ENCODE results near the gene STUB1. TPM values are rescaled to one million over a fixed set of nuclear protein-coding genes. Genes with fewer than 3 reads are reported as not detected.
A peak's percentile ranks its signal among the peaks of the same experiment; 100 is the strongest.

The STUB1 gene
- total RNA-seq, 5 donors from 2014 or later (not counting 1 experiment from before 2014, with no cell fraction given) = 67.3 to 119 (median 114) TPM

GRCh38 chr16:638034-638543, 42.1 kb upstream of the STUB1 start:
- H3K36me3 Mint-ChIP-seq = no peaks in the 10 kb centered on the region
- 90% methylated on average over 11 of the region's 15 CpGs for WGBS (ENCODE audit: insufficient coverage)
- peaks cover 7 to 13% (median 13%) of the 10 kb centered on the region in 3 donors for H3K4me1 Mint-ChIP-seq
- H3K27me3 Mint-ChIP-seq = peaks cover 0 to 3% of the 10 kb centered on the region in 2 donors
- H3K4me3 Mint-ChIP-seq = peak overlapping the region; percentile 3 to 99 (median 34)
- no peak overlapping the region for H3K27ac Mint-ChIP-seq
- H3K9me3 Mint-ChIP-seq = no peaks in the 10 kb centered on the region
- Histone ChIP-seq H3K4me3 (ENCODE audit: control insufficient read depth in 1 of 2, extremely low read depth in 1 of 2, low read length in 1 of 2) (no peak overlapping the region), H3K9me3 (no peaks in the 10 kb centered on the region), H3K36me3 (ENCODE audit: control insufficient read depth in 2 of 2, extremely low read depth in 1 of 2, insufficient read depth in 1 of 2, low read length in 1 of 2) (peaks cover 5 to 9% of the 10 kb centered on the region in 2 donors), H3K4me1 (ENCODE audit: control insufficient read depth in 1 of 2, extremely low read depth in 1 of 2, insufficient read depth in 2 of 2, low read length in 2 of 2) (peaks cover 9 to 49% of the 10 kb centered on the region in 2 experiments), H3K27me3 (replicated peaks in 1 of 2; ENCODE audit: control insufficient read depth in 2 of 2, extremely low read depth in 1 of 2, insufficient read depth in 2 of 2, low read length in 1 of 2) (no peaks in the 10 kb centered on the region), H3K27ac (ENCODE audit: low read length) (no peak overlapping the region)
- CTCF ChIA-PET = no interaction called here
- no peak for ATAC-seq (replicated peaks in 1 of 4)
- POLR2A ChIA-PET = no interaction called here
- DNase-seq = no peak

GRCh38 chr16:638836-639235, 41.4 kb upstream of the STUB1 start:
- ChIA-PET POLR2A (no interaction called here), CTCF (no interaction called here)
- Histone ChIP-seq H3K27me3 (replicated peaks in 1 of 2; ENCODE audit: control insufficient read depth in 2 of 2, extremely low read depth in 1 of 2, insufficient read depth in 2 of 2, low read length in 1 of 2) (no peaks in the 10 kb centered on the region), H3K9me3 (no peaks in the 10 kb centered on the region), H3K4me1 (ENCODE audit: control insufficient read depth in 1 of 2, extremely low read depth in 1 of 2, insufficient read depth in 2 of 2, low read length in 2 of 2) (peaks cover 9 to 51% of the 10 kb centered on the region in 2 experiments), H3K36me3 (ENCODE audit: control insufficient read depth in 2 of 2, extremely low read depth in 1 of 2, insufficient read depth in 1 of 2, low read length in 1 of 2) (peaks cover 5% of the 10 kb centered on the region in 2 donors), H3K27ac (ENCODE audit: low read length) (no peak overlapping the region), H3K4me3 (ENCODE audit: control insufficient read depth in 1 of 2, extremely low read depth in 1 of 2, low read length in 1 of 2) (no peak overlapping the region)
- H3K27me3 Mint-ChIP-seq = peaks cover 0 to 3% of the 10 kb centered on the region in 2 donors
- peaks cover 8 to 17% (median 16%) of the 10 kb centered on the region in 3 donors for H3K4me1 Mint-ChIP-seq
- H3K4me3 Mint-ChIP-seq = no peak overlapping the region
- no peak for ATAC-seq (replicated peaks in 1 of 4)
- WGBS (ENCODE audit: insufficient coverage) = 98% methylated on average over 4 of the region's 9 CpGs
- DNase-seq = no peak
- no peaks in the 10 kb centered on the region for H3K9me3 Mint-ChIP-seq
- H3K36me3 Mint-ChIP-seq = no peaks in the 10 kb centered on the region
- no peak overlapping the region for H3K27ac Mint-ChIP-seq

GRCh38 chr16:640614-641013, 39.6 kb upstream of the STUB1 start:
- Mint-ChIP-seq H3K36me3 (no peaks in the 10 kb centered on the region), H3K4me1 (peaks cover 15 to 23% (median 16%) of the 10 kb centered on the region in 3 donors), H3K27ac (no peak overlapping the region), H3K4me3 (peak overlapping the region in 1 of 3 donors; percentile 57), H3K27me3 (peaks cover 0 to 3% of the 10 kb centered on the region in 2 donors), H3K9me3 (no peaks in the 10 kb centered on the region)
- no peaks in the 10 kb centered on the region for H3K9me3 ChIP-seq
- ATAC-seq (replicated peaks in 1 of 4) = no peak
- no peaks in the 10 kb centered on the region for H3K27me3 ChIP-seq (replicated peaks in 1 of 2; ENCODE audit: control insufficient read depth in 2 of 2, extremely low read depth in 1 of 2, insufficient read depth in 2 of 2, low read length in 1 of 2)
- WGBS (ENCODE audit: insufficient coverage) = 100% methylated on average over 2 of the region's 5 CpGs
- no peaks in the 10 kb centered on the region for H3K36me3 ChIP-seq (ENCODE audit: control insufficient read depth in 2 of 2, extremely low read depth in 1 of 2, insufficient read depth in 1 of 2, low read length in 1 of 2)
- H3K4me1 ChIP-seq (ENCODE audit: control insufficient read depth in 1 of 2, extremely low read depth in 1 of 2, insufficient read depth in 2 of 2, low read length in 2 of 2) = peaks cover 4 to 37% of the 10 kb centered on the region in 2 experiments
- ChIA-PET CTCF (no interaction called here), POLR2A (no interaction called here)
- H3K4me3 ChIP-seq (ENCODE audit: control insufficient read depth in 1 of 2, extremely low read depth in 1 of 2, low read length in 1 of 2) = no peak overlapping the region
- no peak overlapping the region for H3K27ac ChIP-seq (ENCODE audit: low read length)
- DNase-seq = no peak

- peaks cover 12 to 22% (median 14%) of the 10 kb centered on the region in 3 donors for H3K4me1 Mint-ChIP-seq
- ATAC-seq (replicated peaks in 1 of 4) (peak; percentile 28 to 49 (median 42)), DNase-seq (peak in 13 of 35 experiments; percentile 18 to 65 (median 47))
- ChIA-PET CTCF (no interaction called here), POLR2A (no interaction called here)
- WGBS (ENCODE audit: insufficient coverage) = under 1% methylated on average over 79 of the region's 81 CpGs
- H3K4me3 Mint-ChIP-seq = peak within 1 kb of the TSS; percentile 54 to 72 (median 69)
- no peaks in the 10 kb centered on the region for H3K27me3 ChIP-seq (replicated peaks in 1 of 2; ENCODE audit: control insufficient read depth in 2 of 2, extremely low read depth in 1 of 2, insufficient read depth in 2 of 2, low read length in 1 of 2)
- H3K9me3 ChIP-seq = no peaks in the 10 kb centered on the region
- peak within 1 kb of the TSS in 1 of 2 donors; percentile 16 for H3K27ac Mint-ChIP-seq
- H3K4me1 ChIP-seq (ENCODE audit: control insufficient read depth in 1 of 2, extremely low read depth in 1 of 2, insufficient read depth in 2 of 2, low read length in 2 of 2) = peaks cover 4 to 32% of the 10 kb centered on the region in 2 experiments
- H3K9me3 Mint-ChIP-seq = no peaks in the 10 kb centered on the region
- peaks cover 0 to 3% of the 10 kb centered on the region in 2 donors for H3K27me3 Mint-ChIP-seq
- peak within 1 kb of the TSS; percentile 41 for H3K27ac ChIP-seq (ENCODE audit: low read length)
- peak within 1 kb of the TSS; percentile 48 to 64 for H3K4me3 ChIP-seq (ENCODE audit: control insufficient read depth in 1 of 2, extremely low read depth in 1 of 2, low read length in 1 of 2)
- no peaks in the 10 kb centered on the region for H3K36me3 Mint-ChIP-seq
- no peaks in the 10 kb centered on the region for H3K36me3 ChIP-seq (ENCODE audit: control insufficient read depth in 2 of 2, extremely low read depth in 1 of 2, insufficient read depth in 1 of 2, low read length in 1 of 2)
Measured at GRCh38 chr16:641326-642188, 38.7 kb upstream of the STUB1 start, which contains the start of gene MCRIP2. Gene MCRIP2, plus strand, starts transcription at chr16:641828. Its CDS starts 164 bp downstream, at chr16:641992.

DNA sequence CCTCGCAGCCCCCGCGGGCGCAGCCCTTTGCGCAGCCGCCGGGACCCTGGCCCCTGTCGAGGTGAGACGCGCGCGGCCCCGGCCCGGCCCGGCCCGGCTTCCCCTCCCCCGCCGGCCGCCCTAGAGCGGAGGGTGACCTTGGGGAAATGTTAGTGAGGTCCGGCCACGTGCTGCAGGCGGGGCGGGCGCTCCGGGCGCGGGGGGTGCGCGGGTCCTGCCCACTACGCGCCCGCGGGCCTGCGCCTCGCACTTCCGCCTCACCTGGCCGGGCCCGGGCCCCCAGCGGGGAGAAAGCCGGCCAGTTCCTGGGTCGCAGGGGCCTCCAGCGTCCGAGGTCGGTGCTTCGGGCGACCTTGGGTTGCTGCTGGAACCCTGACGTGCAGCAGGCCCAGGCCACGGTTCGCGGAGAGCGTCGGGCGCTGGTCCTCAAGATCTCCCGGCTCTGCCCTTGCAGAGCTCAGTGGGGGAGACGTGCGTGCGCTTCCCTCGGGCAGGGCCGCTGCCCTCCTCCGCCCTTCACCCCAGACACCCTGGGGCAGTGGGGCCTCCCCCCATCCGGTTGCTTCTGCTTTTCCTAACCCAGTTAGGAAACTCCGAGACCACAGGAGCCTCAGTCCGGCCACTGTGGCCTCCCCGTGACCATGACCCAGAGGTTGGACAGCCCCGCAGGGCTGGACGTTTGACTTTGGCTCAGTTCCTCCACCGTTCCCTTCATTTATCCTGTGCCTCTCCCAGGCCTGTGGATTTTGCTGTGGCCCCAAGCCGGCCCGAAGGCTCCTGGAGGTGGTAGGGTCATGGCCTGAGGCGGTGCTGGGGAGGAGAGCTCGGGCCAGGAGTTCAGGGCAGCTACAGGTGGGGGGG, 37.8 kb upstream of the STUB1 start:
- Histone ChIP-seq H3K4me3 (ENCODE audit: control insufficient read depth in 1 of 2, extremely low read depth in 1 of 2, low read length in 1 of 2) (peak overlapping the region; percentile 48 to 64), H3K27ac (ENCODE audit: low read length) (peak overlapping the region; percentile 41), H3K4me1 (ENCODE audit: control insufficient read depth in 1 of 2, extremely low read depth in 1 of 2, insufficient read depth in 2 of 2, low read length in 2 of 2) (peaks cover 1 to 30% of the 10 kb centered on the region in 2 experiments), H3K36me3 (ENCODE audit: control insufficient read depth in 2 of 2, extremely low read depth in 1 of 2, insufficient read depth in 1 of 2, low read length in 1 of 2) (no peaks in the 10 kb centered on the region), H3K9me3 (no peaks in the 10 kb centered on the region), H3K27me3 (replicated peaks in 1 of 2; ENCODE audit: control insufficient read depth in 2 of 2, extremely low read depth in 1 of 2, insufficient read depth in 2 of 2, low read length in 1 of 2) (no peaks in the 10 kb centered on the region)
- Mint-ChIP-seq H3K27ac (peak overlapping the region in 1 of 2 donors; percentile 16), H3K27me3 (no peaks in the 10 kb centered on the region), H3K4me1 (peaks cover 9 to 20% (median 12%) of the 10 kb centered on the region in 3 donors), H3K36me3 (no peaks in the 10 kb centered on the region), H3K9me3 (no peaks in the 10 kb centered on the region), H3K4me3 (peak overlapping the region; percentile 54 to 72 (median 69))
- WGBS (ENCODE audit: insufficient coverage) = 3% methylated on average over 63 of the region's 72 CpGs
- peak in 4 of 35 experiments; percentile 22 to 36 (median 28) for DNase-seq
- peak; percentile 39 to 56 (median 50) for ATAC-seq (replicated peaks in 1 of 4)
- ChIA-PET POLR2A (no interaction called here), CTCF (no interaction called here)

DNA sequence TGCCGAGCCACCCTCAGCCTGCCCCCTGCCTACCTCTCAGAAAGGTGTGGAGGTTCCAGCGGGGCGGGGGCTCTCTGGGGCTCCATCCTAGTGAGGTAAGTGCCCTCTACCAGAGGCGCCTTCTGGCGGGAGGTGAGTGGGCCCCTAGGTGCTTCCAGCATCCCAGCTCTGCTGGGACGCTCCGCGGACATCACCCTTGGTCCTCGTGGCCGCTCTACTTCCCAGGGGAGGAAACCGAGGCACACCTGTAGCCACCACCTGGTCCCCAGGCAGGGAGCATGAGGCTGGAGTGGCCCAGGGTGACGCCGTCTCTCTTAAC, 37.2 kb upstream of the STUB1 start:
- H3K4me1 ChIP-seq (ENCODE audit: control insufficient read depth in 1 of 2, extremely low read depth in 1 of 2, insufficient read depth in 2 of 2, low read length in 2 of 2) = peaks cover 0 to 32% of the 10 kb centered on the region in 2 experiments
- peaks cover 9 to 22% (median 13%) of the 10 kb centered on the region in 3 donors for H3K4me1 Mint-ChIP-seq
- peak overlapping the region in 1 of 2 donors; percentile 16 for H3K27ac Mint-ChIP-seq
- CTCF ChIA-PET = no interaction called here
- H3K9me3 Mint-ChIP-seq = no peaks in the 10 kb centered on the region
- H3K4me3 ChIP-seq (ENCODE audit: control insufficient read depth in 1 of 2, extremely low read depth in 1 of 2, low read length in 1 of 2) = peak overlapping the region in 1 of 2 donors; percentile 48
- 98% methylated on average over 9 of the region's 13 CpGs for WGBS (ENCODE audit: insufficient coverage)
- DNase-seq (no peak), ATAC-seq (replicated peaks in 1 of 4) (no peak)
- H3K27me3 Mint-ChIP-seq = no peaks in the 10 kb centered on the region
- H3K27me3 ChIP-seq (replicated peaks in 1 of 2; ENCODE audit: control insufficient read depth in 2 of 2, extremely low read depth in 1 of 2, insufficient read depth in 2 of 2, low read length in 1 of 2) = no peaks in the 10 kb centered on the region
- no peaks in the 10 kb centered on the region for H3K36me3 ChIP-seq (ENCODE audit: control insufficient read depth in 2 of 2, extremely low read depth in 1 of 2, insufficient read depth in 1 of 2, low read length in 1 of 2)
- peak overlapping the region; percentile 54 to 72 (median 69) for H3K4me3 Mint-ChIP-seq
- no peaks in the 10 kb centered on the region for H3K9me3 ChIP-seq
- POLR2A ChIA-PET = no interaction called here
- H3K27ac ChIP-seq (ENCODE audit: low read length) = peak overlapping the region; percentile 41
- no peaks in the 10 kb centered on the region for H3K36me3 Mint-ChIP-seq
